Measurements from ENCODE around the gene GRM1.

GRM1 gene

DNA sequence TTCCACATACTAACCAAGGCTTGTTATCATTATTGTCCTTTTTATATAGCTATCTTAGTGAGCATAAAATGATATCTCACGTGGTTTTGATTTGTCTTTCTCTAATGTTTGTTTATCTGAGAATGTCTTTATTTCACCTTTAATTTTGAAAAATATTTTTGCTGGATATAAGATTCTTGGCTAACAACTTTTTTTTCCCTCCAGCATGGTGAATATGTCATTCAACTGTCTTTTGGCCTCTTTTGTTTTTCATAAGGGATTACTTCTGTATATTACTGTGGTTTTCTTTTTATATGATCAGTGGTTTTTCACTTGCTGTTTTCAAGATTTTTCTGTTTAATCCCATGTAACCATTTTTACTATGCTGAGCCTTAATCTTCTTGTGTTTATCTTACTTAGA is 141.0 kb downstream of the GRM1 start:
- no peak for ATAC-seq

DNA sequence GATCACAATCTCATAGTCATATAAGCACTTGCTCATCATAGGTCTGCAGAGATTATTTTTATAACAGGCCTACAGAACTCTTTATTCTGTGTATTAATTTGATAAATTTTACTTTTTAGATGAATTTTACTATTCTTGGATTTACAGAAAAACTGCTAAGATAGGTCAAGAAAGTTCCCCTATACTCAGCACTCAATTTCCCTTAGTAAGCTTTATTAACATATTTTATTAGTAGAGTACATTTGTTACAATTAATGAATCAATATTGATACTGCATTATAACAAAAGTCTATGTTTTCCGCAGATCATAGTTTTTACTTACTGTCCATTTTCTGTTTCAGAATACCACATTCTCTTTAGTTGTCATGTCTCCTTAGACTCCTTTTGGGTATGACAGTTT is 148.9 kb downstream of the GRM1 start:
- TF ChIP-seq ZFP30 (CRISPR knock-in tag; IDR thresholded peaks at IDR 0.05) (no peak), ZNF8 (CRISPR knock-in tag; IDR thresholded peaks at IDR 0.05) (no peak), ESRRG (CRISPR knock-in tag; IDR thresholded peaks at IDR 0.05) (no peak), OSR1 (CRISPR knock-in tag; IDR thresholded peaks at IDR 0.05) (no peak), BACH2 (CRISPR knock-in tag; IDR thresholded peaks at IDR 0.05; ENCODE audit: borderline replicate concordance) (no peak), SNAI2 (CRISPR knock-in tag; IDR thresholded peaks at IDR 0.05) (no peak), TOX (CRISPR knock-in tag; IDR thresholded peaks at IDR 0.05; ENCODE audit: borderline replicate concordance) (no peak), ZC3H10 (CRISPR knock-in tag; IDR thresholded peaks at IDR 0.05) (no peak), RARB (CRISPR knock-in tag; IDR thresholded peaks at IDR 0.05) (no peak), TCF4 (CRISPR knock-in tag; IDR thresholded peaks at IDR 0.05; ENCODE audit: borderline replicate concordance) (no peak), CSDC2 (CRISPR knock-in tag; IDR thresholded peaks at IDR 0.05) (no peak), GLIS3 (CRISPR knock-in tag; IDR thresholded peaks at IDR 0.05) (no peak), ZFP3 (CRISPR knock-in tag; IDR thresholded peaks at IDR 0.05) (no peak), ZNF565 (CRISPR knock-in tag; conservative IDR thresholded peaks at IDR 0.05; ENCODE audit: low read depth) (no peak), PPARA (CRISPR knock-in tag; IDR thresholded peaks at IDR 0.05; ENCODE audit: borderline replicate concordance) (no peak)
- TF ChIP-seq, protein P1, sequence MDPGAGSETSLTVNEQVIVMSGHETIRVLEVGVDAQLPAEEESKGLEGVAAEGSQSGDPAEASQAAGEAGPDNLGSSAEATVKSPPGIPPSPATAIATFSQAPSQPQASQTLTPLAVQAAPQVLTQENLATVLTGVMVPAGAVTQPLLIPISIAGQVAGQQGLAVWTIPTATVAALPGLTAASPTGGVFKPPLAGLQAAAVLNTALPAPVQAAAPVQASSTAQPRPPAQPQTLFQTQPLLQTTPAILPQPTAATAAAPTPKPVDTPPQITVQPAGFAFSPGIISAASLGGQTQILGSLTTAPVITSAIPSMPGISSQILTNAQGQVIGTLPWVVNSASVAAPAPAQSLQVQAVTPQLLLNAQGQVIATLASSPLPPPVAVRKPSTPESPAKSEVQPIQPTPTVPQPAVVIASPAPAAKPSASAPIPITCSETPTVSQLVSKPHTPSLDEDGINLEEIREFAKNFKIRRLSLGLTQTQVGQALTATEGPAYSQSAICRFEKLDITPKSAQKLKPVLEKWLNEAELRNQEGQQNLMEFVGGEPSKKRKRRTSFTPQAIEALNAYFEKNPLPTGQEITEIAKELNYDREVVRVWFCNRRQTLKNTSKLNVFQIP (CRISPR knock-in tag; IDR thresholded peaks at IDR 0.05; ENCODE audit: borderline replicate concordance, low read depth): no peak
- TF ChIP-seq, protein P2, sequence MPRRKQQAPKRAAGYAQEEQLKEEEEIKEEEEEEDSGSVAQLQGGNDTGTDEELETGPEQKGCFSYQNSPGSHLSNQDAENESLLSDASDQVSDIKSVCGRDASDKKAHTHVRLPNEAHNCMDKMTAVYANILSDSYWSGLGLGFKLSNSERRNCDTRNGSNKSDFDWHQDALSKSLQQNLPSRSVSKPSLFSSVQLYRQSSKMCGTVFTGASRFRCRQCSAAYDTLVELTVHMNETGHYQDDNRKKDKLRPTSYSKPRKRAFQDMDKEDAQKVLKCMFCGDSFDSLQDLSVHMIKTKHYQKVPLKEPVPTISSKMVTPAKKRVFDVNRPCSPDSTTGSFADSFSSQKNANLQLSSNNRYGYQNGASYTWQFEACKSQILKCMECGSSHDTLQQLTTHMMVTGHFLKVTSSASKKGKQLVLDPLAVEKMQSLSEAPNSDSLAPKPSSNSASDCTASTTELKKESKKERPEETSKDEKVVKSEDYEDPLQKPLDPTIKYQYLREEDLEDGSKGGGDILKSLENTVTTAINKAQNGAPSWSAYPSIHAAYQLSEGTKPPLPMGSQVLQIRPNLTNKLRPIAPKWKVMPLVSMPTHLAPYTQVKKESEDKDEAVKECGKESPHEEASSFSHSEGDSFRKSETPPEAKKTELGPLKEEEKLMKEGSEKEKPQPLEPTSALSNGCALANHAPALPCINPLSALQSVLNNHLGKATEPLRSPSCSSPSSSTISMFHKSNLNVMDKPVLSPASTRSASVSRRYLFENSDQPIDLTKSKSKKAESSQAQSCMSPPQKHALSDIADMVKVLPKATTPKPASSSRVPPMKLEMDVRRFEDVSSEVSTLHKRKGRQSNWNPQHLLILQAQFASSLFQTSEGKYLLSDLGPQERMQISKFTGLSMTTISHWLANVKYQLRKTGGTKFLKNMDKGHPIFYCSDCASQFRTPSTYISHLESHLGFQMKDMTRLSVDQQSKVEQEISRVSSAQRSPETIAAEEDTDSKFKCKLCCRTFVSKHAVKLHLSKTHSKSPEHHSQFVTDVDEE (CRISPR knock-in tag; IDR thresholded peaks at IDR 0.05): no peak
- TF ChIP-seq, protein P3, sequence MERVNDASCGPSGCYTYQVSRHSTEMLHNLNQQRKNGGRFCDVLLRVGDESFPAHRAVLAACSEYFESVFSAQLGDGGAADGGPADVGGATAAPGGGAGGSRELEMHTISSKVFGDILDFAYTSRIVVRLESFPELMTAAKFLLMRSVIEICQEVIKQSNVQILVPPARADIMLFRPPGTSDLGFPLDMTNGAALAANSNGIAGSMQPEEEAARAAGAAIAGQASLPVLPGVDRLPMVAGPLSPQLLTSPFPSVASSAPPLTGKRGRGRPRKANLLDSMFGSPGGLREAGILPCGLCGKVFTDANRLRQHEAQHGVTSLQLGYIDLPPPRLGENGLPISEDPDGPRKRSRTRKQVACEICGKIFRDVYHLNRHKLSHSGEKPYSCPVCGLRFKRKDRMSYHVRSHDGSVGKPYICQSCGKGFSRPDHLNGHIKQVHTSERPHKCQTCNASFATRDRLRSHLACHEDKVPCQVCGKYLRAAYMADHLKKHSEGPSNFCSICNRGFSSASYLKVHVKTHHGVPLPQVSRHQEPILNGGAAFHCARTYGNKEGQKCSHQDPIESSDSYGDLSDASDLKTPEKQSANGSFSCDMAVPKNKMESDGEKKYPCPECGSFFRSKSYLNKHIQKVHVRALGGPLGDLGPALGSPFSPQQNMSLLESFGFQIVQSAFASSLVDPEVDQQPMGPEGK (CRISPR knock-in tag; IDR thresholded peaks at IDR 0.05; ENCODE audit: borderline replicate concordance): no peak
- TF ChIP-seq, protein P4, sequence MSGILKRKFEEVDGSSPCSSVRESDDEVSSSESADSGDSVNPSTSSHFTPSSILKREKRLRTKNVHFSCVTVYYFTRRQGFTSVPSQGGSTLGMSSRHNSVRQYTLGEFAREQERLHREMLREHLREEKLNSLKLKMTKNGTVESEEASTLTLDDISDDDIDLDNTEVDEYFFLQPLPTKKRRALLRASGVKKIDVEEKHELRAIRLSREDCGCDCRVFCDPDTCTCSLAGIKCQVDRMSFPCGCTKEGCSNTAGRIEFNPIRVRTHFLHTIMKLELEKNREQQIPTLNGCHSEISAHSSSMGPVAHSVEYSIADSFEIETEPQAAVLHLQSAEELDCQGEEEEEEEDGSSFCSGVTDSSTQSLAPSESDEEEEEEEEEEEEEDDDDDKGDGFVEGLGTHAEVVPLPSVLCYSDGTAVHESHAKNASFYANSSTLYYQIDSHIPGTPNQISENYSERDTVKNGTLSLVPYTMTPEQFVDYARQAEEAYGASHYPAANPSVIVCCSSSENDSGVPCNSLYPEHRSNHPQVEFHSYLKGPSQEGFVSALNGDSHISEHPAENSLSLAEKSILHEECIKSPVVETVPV (CRISPR knock-in tag; IDR thresholded peaks at IDR 0.05): no peak
- ATAC-seq: no peak

More for the DNA sequence above, 141.0 kb downstream of the GRM1 start:
- TF ChIP-seq ESRRG (CRISPR knock-in tag; IDR thresholded peaks at IDR 0.05) (no peak), CSDC2 (CRISPR knock-in tag; IDR thresholded peaks at IDR 0.05) (no peak), OSR1 (CRISPR knock-in tag; IDR thresholded peaks at IDR 0.05) (no peak), ZNF70 (CRISPR knock-in tag; IDR thresholded peaks at IDR 0.05) (no peak), ISL1 (CRISPR knock-in tag; IDR thresholded peaks at IDR 0.05) (no peak), BACH2 (CRISPR knock-in tag; IDR thresholded peaks at IDR 0.05; ENCODE audit: borderline replicate concordance) (no peak), TOX (CRISPR knock-in tag; IDR thresholded peaks at IDR 0.05; ENCODE audit: borderline replicate concordance) (no peak), RARB (CRISPR knock-in tag; IDR thresholded peaks at IDR 0.05) (no peak), ZC3H10 (CRISPR knock-in tag; IDR thresholded peaks at IDR 0.05) (no peak)
- TF ChIP-seq, protein P3 (CRISPR knock-in tag; IDR thresholded peaks at IDR 0.05; ENCODE audit: borderline replicate concordance): no peak
- TF ChIP-seq, protein P2 (CRISPR knock-in tag; IDR thresholded peaks at IDR 0.05): no peak
- TF ChIP-seq, protein P1 (CRISPR knock-in tag; IDR thresholded peaks at IDR 0.05; ENCODE audit: borderline replicate concordance, low read depth): no peak

Measured in SK-N-SH treated with all-trans-retinoic acid at 6 μM for 48 hours (cell line).